ENCODE results near the gene BSG. TPM values are rescaled to one million over a fixed set of nuclear protein-coding genes. Genes with fewer than 3 reads are reported as not detected.
"Not testable (repeated sequence)": the region's sequence is repeated elsewhere in the genome, so short reads cannot be mapped to it uniquely, and the experiment has no call there.

BSG gene
- total RNA-seq, 1 donor from 2014 or later: 464 TPM

DNA sequence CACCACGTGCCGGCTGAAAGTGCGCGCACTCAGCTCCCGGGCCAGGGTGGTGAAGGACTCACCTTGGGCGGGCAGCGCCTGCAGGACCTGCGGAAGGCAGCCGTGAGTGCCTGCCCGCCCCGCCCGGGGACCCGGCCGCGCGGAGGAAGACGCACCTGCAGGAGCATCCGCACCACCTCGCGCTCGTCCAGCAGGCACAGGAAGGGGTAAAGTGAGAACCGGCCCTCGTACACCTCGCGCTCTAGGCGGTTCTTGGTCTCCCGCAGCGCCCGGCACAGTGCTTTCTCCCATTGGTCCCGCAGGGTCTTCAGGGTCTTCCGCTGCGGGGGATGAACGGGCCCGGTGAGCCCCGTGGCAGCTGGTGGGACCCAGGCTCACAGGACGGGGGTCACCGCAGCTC lies 50.3 kb downstream of the BSG start:
- Mint-ChIP-seq H3K9me3 (ENCODE audit: low read depth) (no peaks in the 10 kb centered on the region), H3K4me3 (ENCODE audit: low read depth) (no peak overlapping the region), H3K27ac (no peak overlapping the region), H3K36me3 (ENCODE audit: insufficient read depth) (peaks cover 10% of the 10 kb centered on the region), H3K27me3 (no peaks in the 10 kb centered on the region), H3K4me1 (ENCODE audit: low read depth) (no peaks in the 10 kb centered on the region)
- no peak for TF ChIP-seq CTCF (IDR thresholded peaks at IDR 0.05; ENCODE audit: unreplicated experiment)
- no peak for DNase-seq (ENCODE audit: low spot score, unreplicated experiment)

DNA sequence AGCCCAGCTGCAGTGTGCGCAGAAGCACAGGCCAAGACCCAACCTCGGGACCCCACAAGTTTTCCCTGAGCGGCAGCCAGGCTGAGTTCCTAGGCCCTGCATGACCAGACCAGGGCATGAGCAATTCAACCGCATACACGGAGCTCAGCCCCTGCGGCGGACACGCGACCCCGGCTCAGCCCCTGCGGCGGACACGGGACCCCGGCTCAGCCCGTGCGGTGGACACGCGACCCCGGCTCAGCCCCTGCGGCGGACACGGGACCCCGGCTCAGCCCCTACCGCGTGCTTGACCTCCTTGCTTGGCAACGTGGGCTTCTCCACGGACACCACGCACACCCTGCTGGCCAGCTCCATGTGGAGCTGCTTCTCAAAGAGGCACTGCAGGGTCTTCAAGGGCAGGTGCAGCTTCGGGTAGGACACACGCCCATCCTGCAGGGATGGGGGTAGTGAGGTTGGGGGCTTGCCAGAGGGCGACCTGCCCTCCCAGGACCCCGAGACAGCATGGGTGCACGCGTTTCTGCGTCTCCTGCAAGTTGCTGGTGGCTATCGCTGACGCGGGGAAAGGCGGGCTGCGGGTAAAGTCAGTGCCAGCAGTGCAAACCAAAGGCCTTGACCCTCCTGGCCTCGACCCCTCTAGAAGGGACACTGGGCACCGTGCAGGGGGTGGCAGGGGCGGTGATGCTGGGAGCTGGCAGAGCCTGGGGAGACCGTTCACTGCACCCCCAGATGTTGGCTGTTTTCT lies 51.0 kb downstream of the BSG start:
- Mint-ChIP-seq H3K36me3 (ENCODE audit: insufficient read depth) (peaks cover 11% of the 10 kb centered on the region), H3K4me1 (ENCODE audit: low read depth) (no peaks in the 10 kb centered on the region), H3K27me3 (no peaks in the 10 kb centered on the region), H3K4me3 (ENCODE audit: low read depth) (no peak overlapping the region), H3K9me3 (ENCODE audit: low read depth) (no peaks in the 10 kb centered on the region), H3K27ac (no peak overlapping the region)
- no peak for DNase-seq (ENCODE audit: low spot score, unreplicated experiment)
- no peak for TF ChIP-seq CTCF (IDR thresholded peaks at IDR 0.05; ENCODE audit: unreplicated experiment)

DNA sequence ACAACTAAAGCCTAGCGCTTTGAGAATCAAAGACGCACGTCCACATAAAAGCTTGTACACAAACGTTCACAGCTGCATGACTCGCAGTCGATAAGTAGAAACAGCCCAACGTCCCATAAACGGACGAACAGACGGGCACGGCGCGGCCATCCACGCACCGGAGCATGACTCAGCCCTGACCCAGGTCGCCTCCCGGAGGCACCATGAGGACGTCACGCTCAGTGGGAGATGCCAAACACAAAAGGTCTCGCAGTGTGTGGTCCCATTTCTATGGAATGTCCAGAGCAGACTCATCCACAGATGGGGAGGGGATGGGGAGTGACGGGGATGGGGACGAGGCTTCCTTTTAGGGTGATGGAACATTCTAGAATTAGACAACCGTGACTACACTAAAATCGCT lies 51.6 kb downstream of the BSG start:
- Mint-ChIP-seq H3K9me3 (ENCODE audit: low read depth) (no peaks in the 10 kb centered on the region), H3K27ac (no peak overlapping the region), H3K4me3 (ENCODE audit: low read depth) (no peak overlapping the region), H3K4me1 (ENCODE audit: low read depth) (no peaks in the 10 kb centered on the region), H3K36me3 (ENCODE audit: insufficient read depth) (peaks cover 8% of the 10 kb centered on the region), H3K27me3 (no peaks in the 10 kb centered on the region)
- TF ChIP-seq CTCF (IDR thresholded peaks at IDR 0.05; ENCODE audit: unreplicated experiment): no peak
- DNase-seq (ENCODE audit: low spot score, unreplicated experiment): no peak

DNA sequence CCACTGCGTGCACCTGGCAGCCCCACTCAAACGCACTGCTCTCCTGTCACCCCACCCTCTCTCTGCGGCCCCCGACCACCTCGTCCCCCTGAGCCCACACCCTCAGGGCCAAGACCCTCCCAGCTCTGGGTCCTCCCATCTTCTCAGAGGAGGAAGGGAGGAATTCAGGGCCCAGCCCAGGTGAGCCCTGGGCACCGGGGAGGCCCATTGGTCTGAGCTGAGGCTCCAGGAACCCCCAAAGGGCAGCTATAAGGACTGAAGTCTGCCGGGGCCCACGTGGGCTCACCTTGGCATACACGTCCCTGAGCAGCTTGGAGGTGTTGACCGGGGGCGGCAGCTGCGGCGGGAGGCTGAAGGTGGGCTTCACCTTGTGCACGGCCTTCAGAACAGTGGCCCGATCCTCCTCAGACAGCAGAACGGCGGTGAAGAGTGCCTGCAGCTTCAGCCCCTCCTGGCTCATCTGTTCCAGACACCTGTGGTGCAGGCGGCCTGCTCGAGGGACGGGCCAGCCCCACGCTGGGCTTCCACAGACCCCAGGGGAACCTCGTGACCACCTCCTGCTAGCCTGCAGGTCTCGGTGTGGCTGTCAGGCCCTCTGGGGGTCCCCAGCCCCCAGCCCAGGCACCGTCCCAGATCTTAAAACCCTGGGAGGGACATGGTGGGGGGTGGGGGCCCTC lies 52.2 kb downstream of the BSG start:
- TF ChIP-seq CTCF (IDR thresholded peaks at IDR 0.05; ENCODE audit: unreplicated experiment): no peak
- H3K27ac Mint-ChIP-seq: no peak overlapping the region
- no peak overlapping the region for H3K4me3 Mint-ChIP-seq (ENCODE audit: low read depth)
- H3K27me3 Mint-ChIP-seq: no peaks in the 10 kb centered on the region
- peaks cover 10% of the 10 kb centered on the region for H3K36me3 Mint-ChIP-seq (ENCODE audit: insufficient read depth)
- DNase-seq (ENCODE audit: low spot score, unreplicated experiment): no peak
- H3K9me3 Mint-ChIP-seq (ENCODE audit: low read depth): no peaks in the 10 kb centered on the region
- H3K4me1 Mint-ChIP-seq (ENCODE audit: low read depth): no peaks in the 10 kb centered on the region

- H3K9me3 Mint-ChIP-seq (ENCODE audit: low read depth): no peaks in the 10 kb centered on the region
- no peak for DNase-seq (ENCODE audit: low spot score, unreplicated experiment)
- H3K4me1 Mint-ChIP-seq (ENCODE audit: low read depth): no peaks in the 10 kb centered on the region
- no peak overlapping the region for H3K4me3 Mint-ChIP-seq (ENCODE audit: low read depth)
- H3K27ac Mint-ChIP-seq: no peak overlapping the region
- no peaks in the 10 kb centered on the region for H3K27me3 Mint-ChIP-seq
- peaks cover 12% of the 10 kb centered on the region for H3K36me3 Mint-ChIP-seq (ENCODE audit: insufficient read depth)
- no peak for TF ChIP-seq CTCF (IDR thresholded peaks at IDR 0.05; ENCODE audit: unreplicated experiment)
These were observed 52.9 kb downstream of the BSG start for GRCh38 chr19:625257-625656.

DNA sequence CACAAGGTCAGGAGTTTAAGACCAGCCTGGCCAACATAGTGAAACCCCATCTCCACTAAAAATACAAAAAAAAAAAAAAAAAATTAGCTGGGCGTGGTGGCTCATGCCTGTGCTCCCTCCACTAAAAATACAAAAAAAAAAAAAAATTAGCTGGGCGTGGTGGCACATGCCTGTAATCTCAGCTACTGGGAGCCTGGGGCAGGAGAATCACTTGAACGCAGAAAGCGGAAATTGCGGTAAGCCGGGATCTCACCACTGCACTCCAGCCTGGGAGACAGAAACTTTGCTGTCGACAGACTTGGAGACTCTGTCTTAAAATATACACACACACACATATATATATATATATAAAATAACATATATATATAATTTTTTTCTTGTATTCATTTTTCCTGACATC lies 54.2 kb downstream of the BSG start:
- not testable (repeated sequence) for H3K4me3 Mint-ChIP-seq (ENCODE audit: low read depth); H3K9me3 Mint-ChIP-seq (ENCODE audit: low read depth); DNase-seq (ENCODE audit: low spot score, unreplicated experiment); H3K27me3 Mint-ChIP-seq; H3K4me1 Mint-ChIP-seq (ENCODE audit: low read depth); H3K27ac Mint-ChIP-seq
- peaks cover 14% of the 10 kb centered on the region for H3K36me3 Mint-ChIP-seq (ENCODE audit: insufficient read depth)

Measured in progenitor cell of endocrine pancreas (in vitro differentiated cells).